Smooth muscle cell (in vitro differentiated cells): ENCODE measurements around the gene KATNAL2. TPM values are rescaled to one million over a fixed set of nuclear protein-coding genes. Genes with fewer than 3 reads are reported as not detected.

Experiments
- DNase-seq: peaks from one replicate; lab custom pipeline; 2025; ENCODE audit not compliant: unreplicated experiment; lab: John Stamatoyannopoulos, UW
- H2AFZ ChIP-seq: fragments of 200-600 bp; sonication (generic); 2 replicates; pipeline ENCODE4 v1.6.0; 2016; ENCODE audit warnings: antibody characterized with exemption, low read depth, mild to moderate bottlenecking
- H3F3A ChIP-seq: fragments of 200-600 bp; sonication (generic); 2 replicates; pipeline ENCODE4 v1.6.0; 2017; ENCODE audit warnings: antibody characterized with exemption, low read depth
- H3K27ac ChIP-seq: fragments of 200-600 bp; sonication (generic); 2 replicates; pipeline ENCODE4 v1.5.1; 2016; ENCODE audit warnings: low read depth, mild to moderate bottlenecking
- H3K27me3 ChIP-seq: fragments of 200-600 bp; sonication (generic); 2 replicates; pipeline ENCODE4 v1.6.1; 2016; ENCODE audit warnings: low read depth, mild to moderate bottlenecking
- H3K36me3 ChIP-seq: fragments of 200-600 bp; sonication (generic); 2 replicates; pipeline ENCODE4 v1.5.1; 2016; ENCODE audit warnings: low read depth
- H3K4me1 ChIP-seq: fragments of 200-600 bp; sonication (generic); 2 replicates; pipeline ENCODE4 v1.5.1; 2016; ENCODE audit warnings: low read depth
- H3K4me2 ChIP-seq: fragments of 200-600 bp; sonication (generic); 2 replicates; pipeline ENCODE4 v1.6.0; 2016; ENCODE audit warnings: mild to moderate bottlenecking
- H3K4me3 ChIP-seq: fragments of 200-600 bp; sonication (generic); 2 replicates; pipeline ENCODE4 v1.5.1; 2016; ENCODE audit warnings: mild to moderate bottlenecking
- H3K79me2 ChIP-seq: fragments of 200-600 bp; sonication (generic); 2 replicates; pipeline ENCODE4 v1.6.0; 2016; ENCODE audit warnings: low read depth, mild to moderate bottlenecking
- H3K9ac ChIP-seq: fragments of 200-600 bp; sonication (generic); 2 replicates; pipeline ENCODE4 v1.6.0; 2016; ENCODE audit warnings: low read depth
- H3K9me3 ChIP-seq: fragments of 200-600 bp; sonication (generic); replicated peaks from 2 replicates; pipeline ENCODE4 v1.5.1; 2016; ENCODE audit warnings: low read depth
- H4K20me1 ChIP-seq: fragments of 200-600 bp; sonication (generic); 2 replicates; pipeline ENCODE4 v1.6.0; 2016; ENCODE audit warnings: low read depth
- CTCF ChIP-seq: fragments of 200-600 bp; sonication (generic); IDR thresholded peaks from 2 replicates; pipeline ENCODE4 v1.5.1; 2017; ENCODE audit warnings: borderline replicate concordance, mild to moderate bottlenecking, antibody characterized with exemption; ENCODE audit not compliant: insufficient read depth, poor library complexity, severe bottlenecking
- WGBS: methylation state at CpG from one replicate; pipeline ENCODE4 v1.1.7; 2016; ENCODE audit warnings: low lambda C conversion rate; 5-methylcytosine and 5-hydroxymethylcytosine counted together
- polyA plus RNA-seq: library from polyadenylated mRNA; unstranded; fragments of >200 nt; fragmentation: Nextera tagmentation; extraction: Ambion mirVana; gene quantifications from 2 replicates; pipeline ENCODE4 v1.2.1, GENCODE V29; 2016
- total RNA-seq: library from RNA; depleted of rRNA; stranded (reverse); fragments of >200 nt; gene quantifications from 2 replicates; pipeline ENCODE4 v1.2.3, GENCODE V29; 2014

Gene KATNAL2
- total and polyA plus RNA-seq, 2 experiments from 2014 or later: 0.31 to 2.1 TPM

GRCh38 chr18:47050468-47050867, 133.1 kb downstream of the KATNAL2 start:
- DNase-seq: no peak
- peak; percentile 61 for TF ChIP-seq CTCF
- H3K9me3 ChIP-seq: no peaks in the 10 kb centered on the region
- H4K20me1 ChIP-seq: no peaks in the 10 kb centered on the region
- H3K79me2 ChIP-seq: no peaks in the 10 kb centered on the region
- WGBS: 38% methylated on average over 7 of the region's 7 CpGs
- H3K4me2 ChIP-seq: no peak overlapping the region
- H3K4me3 ChIP-seq: no peak overlapping the region
- H3K27me3 ChIP-seq: no peaks in the 10 kb centered on the region
- H3K4me1 ChIP-seq: no peaks in the 10 kb centered on the region
- no peak overlapping the region for H2AFZ ChIP-seq
- no peak overlapping the region for H3K27ac ChIP-seq
- H3K9ac ChIP-seq: no peak overlapping the region
- no peaks in the 10 kb centered on the region for H3K36me3 ChIP-seq
- no peaks in the 10 kb centered on the region for H3F3A ChIP-seq

- Histone ChIP-seq H3K4me3 (no peak overlapping the region), H2AFZ (no peak overlapping the region), H3K4me1 (no peaks in the 10 kb centered on the region), H3K4me2 (no peak overlapping the region), H3F3A (no peaks in the 10 kb centered on the region), H3K36me3 (no peaks in the 10 kb centered on the region), H4K20me1 (no peaks in the 10 kb centered on the region), H3K27me3 (no peaks in the 10 kb centered on the region), H3K79me2 (no peaks in the 10 kb centered on the region), H3K27ac (no peak overlapping the region), H3K9ac (no peak overlapping the region), H3K9me3 (no peaks in the 10 kb centered on the region)
- DNase-seq: no peak
- 88% methylated on average over 5 of the region's 5 CpGs for WGBS
- no peak for TF ChIP-seq CTCF
Observed at GRCh38 chr18:47054369-47054768, 137.0 kb downstream of the KATNAL2 start.

GRCh38 chr18:47062471-47062870, 145.1 kb downstream of the KATNAL2 start:
- Histone ChIP-seq H3K4me1 (no peaks in the 10 kb centered on the region), H3K4me2 (no peak overlapping the region)

More at GRCh38 chr18:47062471-47062870, 145.1 kb downstream of the KATNAL2 start:
- no peaks in the 10 kb centered on the region for H3K79me2 ChIP-seq
- H3K9ac ChIP-seq: no peak overlapping the region
- 85% methylated on average over 2 of the region's 2 CpGs for WGBS
- no peak overlapping the region for H3K27ac ChIP-seq
- no peaks in the 10 kb centered on the region for H3F3A ChIP-seq
- no peaks in the 10 kb centered on the region for H3K36me3 ChIP-seq
- TF ChIP-seq CTCF: no peak
- H3K9me3 ChIP-seq: no peaks in the 10 kb centered on the region
- DNase-seq: no peak
- no peaks in the 10 kb centered on the region for H4K20me1 ChIP-seq
- no peaks in the 10 kb centered on the region for H3K27me3 ChIP-seq
- no peak overlapping the region for H2AFZ ChIP-seq
- H3K4me3 ChIP-seq: no peak overlapping the region
